HG02852 (cell line): Measurements from ENCODE around the gene HDDC2.
"Not testable (repeated sequence)": the region's sequence is repeated elsewhere in the genome, so short reads cannot be mapped to it uniquely, and the experiment has no call there.

Source experiments
- ATAC-seq: cut with Tn5 transposase; IDR thresholded peaks from one replicate; pipeline ENCODE4 v1.9.1; 2021; ENCODE audit warnings: mild to moderate bottlenecking, moderate library complexity; ENCODE audit not compliant: unreplicated experiment

HDDC2 gene

GRCh38 chr6:125307150-125307838, 5.5 kb upstream of the HDDC2 start:
- ATAC-seq: no peak

- ATAC-seq: no peak
Observed at GRCh38 chr6:125306756-125307149, 5.0 kb upstream of the HDDC2 start.

GRCh38 chr6:125304970-125305660, 3.3 kb upstream of the HDDC2 start:
- no peak for ATAC-seq

- ATAC-seq: no peak
Observed at GRCh38 chr6:125303512-125303854, 1.7 kb upstream of the HDDC2 start.

- ATAC-seq: no peak
Observed at GRCh38 chr6:125302840-125303511, 1.2 kb upstream of the HDDC2 start.

- ATAC-seq: no peak
Observed at GRCh38 chr6:125300992-125301434, 754 bp downstream of the HDDC2 start.

GRCh38 chr6:125299257-125299656, 2.5 kb downstream of the HDDC2 start:
- no peak for ATAC-seq

- ATAC-seq: no peak
Observed at GRCh38 chr6:125296471-125296870, 5.3 kb downstream of the HDDC2 start.

GRCh38 chr6:125294925-125295324, 6.8 kb downstream of the HDDC2 start:
- ATAC-seq: no peak

- no peak for ATAC-seq
Observed at GRCh38 chr6:125294036-125294435, 7.7 kb downstream of the HDDC2 start.

- ATAC-seq: no peak
Observed at GRCh38 chr6:125293587-125293986, 8.2 kb downstream of the HDDC2 start.

- no peak for ATAC-seq
Observed at GRCh38 chr6:125287718-125288117, 14.0 kb downstream of the HDDC2 start.

- no peak for ATAC-seq
Observed at GRCh38 chr6:125285936-125286335, 15.8 kb downstream of the HDDC2 start.

GRCh38 chr6:125285353-125285752, 16.4 kb downstream of the HDDC2 start:
- ATAC-seq: no peak

- not testable (repeated sequence) for ATAC-seq
Observed at GRCh38 chr6:125282470-125282869, 19.3 kb downstream of the HDDC2 start.

GRCh38 chr6:125280370-125281035, 21.3 kb downstream of the HDDC2 start:
- ATAC-seq: not testable (repeated sequence)

GRCh38 chr6:125279961-125280360, 21.8 kb downstream of the HDDC2 start:
- ATAC-seq: no peak

- no peak for ATAC-seq
Observed at GRCh38 chr6:125277838-125278237, 23.9 kb downstream of the HDDC2 start.

GRCh38 chr6:125275779-125276178, 26.0 kb downstream of the HDDC2 start:
- no peak for ATAC-seq

- no peak for ATAC-seq
Observed at GRCh38 chr6:125274935-125275334, 26.8 kb downstream of the HDDC2 start.

GRCh38 chr6:125273965-125274364, 27.8 kb downstream of the HDDC2 start:
- ATAC-seq: no peak

- ATAC-seq: no peak
Observed at GRCh38 chr6:125273251-125273650, 28.5 kb downstream of the HDDC2 start.
